GM18909 (cell line): Measurements from ENCODE around the gene BAHD1.
"Not testable (repeated sequence)": the region's sequence is repeated elsewhere in the genome, so short reads cannot be mapped to it uniquely, and the experiment has no call there.

Experiments used
- ATAC-seq: cut with Tn5 transposase; IDR thresholded peaks from one replicate; pipeline ENCODE4 v1.9.1; 2021; ENCODE audit warnings: mild to moderate bottlenecking; ENCODE audit not compliant: unreplicated experiment, poor library complexity

The BAHD1 gene

GRCh38 chr15:40443255-40443654 lies 2.5 kb downstream of the BAHD1 start:
- no peak for ATAC-seq

DNA sequence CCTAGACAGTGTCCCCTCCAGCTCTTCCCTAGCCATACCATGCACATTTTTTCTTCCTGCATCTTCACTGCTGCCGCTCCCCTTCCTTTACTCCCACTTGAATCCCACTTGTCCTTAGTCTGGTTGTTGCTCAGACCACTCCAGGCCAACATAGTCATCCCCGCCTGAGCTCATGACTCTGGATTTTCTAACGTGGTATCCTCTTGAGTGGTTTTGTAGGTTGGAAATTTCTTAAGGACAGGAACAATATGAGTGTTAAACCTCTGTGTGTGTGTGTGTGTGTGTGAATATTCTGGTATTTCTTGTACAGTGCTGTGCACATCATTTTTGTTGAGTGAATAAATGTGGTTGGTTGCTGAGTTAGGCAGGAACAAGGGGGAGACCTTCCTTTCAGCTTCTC lies 3.1 kb downstream of the BAHD1 start:
- ATAC-seq = no peak

DNA sequence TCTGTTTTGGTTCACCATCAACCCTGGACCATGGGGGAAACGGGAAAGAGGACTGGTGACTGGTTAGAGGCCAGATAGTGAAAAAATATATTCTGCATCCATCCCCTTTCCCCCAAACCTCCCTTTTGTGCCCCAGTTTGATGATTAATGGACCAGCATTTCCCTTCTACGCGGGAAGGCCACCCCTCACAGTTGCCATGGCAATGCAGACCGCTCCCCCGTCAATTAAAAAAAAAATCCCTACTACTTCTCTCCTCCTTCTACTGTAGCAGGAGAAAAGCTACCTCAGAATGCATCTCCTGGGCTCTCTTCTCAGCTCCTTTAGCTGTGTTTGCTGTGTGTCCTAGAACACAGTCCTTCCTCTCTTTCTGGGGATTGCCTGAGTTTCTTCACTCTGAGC lies 4.0 kb downstream of the BAHD1 start:
- ATAC-seq = no peak

- no peak for ATAC-seq
These were observed 4.7 kb downstream of the BAHD1 start for GRCh38 chr15:40445421-40445922.

DNA sequence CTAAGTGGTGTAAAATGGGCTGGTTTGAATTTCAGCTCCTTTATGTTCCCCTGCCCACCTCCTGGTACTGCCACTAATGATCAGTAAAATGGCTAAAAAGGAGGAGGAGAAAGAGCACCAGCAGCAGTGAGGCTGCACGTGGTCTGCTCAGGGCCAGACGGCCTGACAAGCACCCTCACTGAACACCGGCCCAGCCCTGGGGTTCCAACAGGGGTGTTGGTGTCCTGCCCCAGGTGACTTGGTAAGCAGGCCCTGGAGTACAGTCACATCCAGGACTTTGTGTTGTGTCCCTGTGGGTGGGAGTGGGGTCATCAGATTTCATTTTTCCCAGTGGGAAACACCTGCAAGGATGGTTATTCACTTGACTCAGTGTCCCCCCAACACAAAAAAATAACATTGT lies 5.4 kb downstream of the BAHD1 start:
- no peak for ATAC-seq

GRCh38 chr15:40448354-40448753 lies 7.6 kb downstream of the BAHD1 start:
- ATAC-seq = no peak

- no peak for ATAC-seq
These were observed 8.5 kb downstream of the BAHD1 start for GRCh38 chr15:40449275-40449674.

DNA sequence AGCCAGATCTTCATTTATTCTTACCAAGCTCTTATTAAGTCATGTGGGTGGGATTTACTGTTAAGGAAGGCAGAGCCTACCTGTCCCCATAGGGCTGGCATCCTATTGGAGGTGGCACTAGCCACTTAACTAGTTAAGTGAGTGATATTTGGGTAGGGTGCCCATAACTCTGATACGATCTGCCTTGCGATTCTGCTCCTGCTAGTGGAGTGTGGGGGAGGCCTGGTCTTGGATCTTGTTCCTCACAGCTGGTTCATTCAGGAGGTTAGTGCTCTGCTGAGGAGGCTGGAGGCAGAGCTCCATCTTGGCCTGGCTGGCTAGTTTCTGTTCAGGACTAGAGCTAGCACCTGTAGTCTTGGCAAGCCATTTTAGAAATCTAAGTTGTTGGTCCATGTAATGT lies 9.3 kb downstream of the BAHD1 start:
- ATAC-seq = no peak

GRCh38 chr15:40451527-40452158 lies 10.9 kb downstream of the BAHD1 start:
- no peak for ATAC-seq

GRCh38 chr15:40452296-40453090 lies 11.7 kb downstream of the BAHD1 start:
- peak; percentile 74 for ATAC-seq

- ATAC-seq = not testable (repeated sequence)
These were observed 13.2 kb downstream of the BAHD1 start for GRCh38 chr15:40453941-40454340.

DNA sequence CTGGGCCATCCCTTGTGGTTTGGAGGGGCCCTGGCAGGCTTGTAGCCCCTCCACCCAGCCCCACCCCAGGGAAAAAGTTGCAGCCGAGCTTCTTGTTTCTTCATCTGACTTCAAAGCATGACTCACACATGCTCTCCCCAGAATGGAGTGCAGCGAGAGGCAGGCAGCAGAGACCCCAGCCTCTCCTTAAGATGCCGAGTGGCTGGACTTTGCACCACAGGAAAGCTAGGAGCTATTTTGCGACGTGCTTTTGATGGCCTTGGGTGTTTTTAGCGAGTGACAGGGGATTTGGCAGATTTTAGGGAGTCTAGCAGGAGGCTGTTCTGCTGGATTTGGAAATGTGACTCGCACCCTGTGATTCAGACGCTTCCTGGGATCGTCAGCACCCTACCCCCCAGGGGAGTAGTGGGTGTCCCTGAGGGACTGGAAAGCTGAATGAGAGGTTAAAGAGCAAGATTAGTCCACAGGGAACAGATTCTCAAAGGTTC lies 14.2 kb downstream of the BAHD1 start:
- ATAC-seq = no peak

DNA sequence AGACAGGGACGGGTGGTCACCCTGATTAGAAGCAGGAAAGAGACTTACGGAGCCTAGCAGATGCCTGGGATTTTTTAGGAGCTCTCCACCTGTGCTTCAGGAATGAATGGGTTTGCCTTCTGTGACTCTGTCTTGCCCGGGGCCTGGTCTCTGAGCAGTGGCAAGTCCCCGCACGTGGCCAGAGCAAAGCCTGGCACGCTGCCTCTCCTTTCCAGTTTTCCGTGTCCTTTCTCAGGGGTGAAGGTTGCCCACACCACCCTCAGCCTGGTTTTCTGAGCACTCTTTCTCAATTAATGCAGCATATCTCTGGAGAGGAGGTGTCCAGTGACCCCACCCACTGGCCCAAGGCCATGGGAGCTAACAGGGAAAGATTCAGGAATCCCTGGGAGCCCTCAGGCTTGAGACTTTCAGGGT lies 15.6 kb downstream of the BAHD1 start:
- no peak for ATAC-seq

DNA sequence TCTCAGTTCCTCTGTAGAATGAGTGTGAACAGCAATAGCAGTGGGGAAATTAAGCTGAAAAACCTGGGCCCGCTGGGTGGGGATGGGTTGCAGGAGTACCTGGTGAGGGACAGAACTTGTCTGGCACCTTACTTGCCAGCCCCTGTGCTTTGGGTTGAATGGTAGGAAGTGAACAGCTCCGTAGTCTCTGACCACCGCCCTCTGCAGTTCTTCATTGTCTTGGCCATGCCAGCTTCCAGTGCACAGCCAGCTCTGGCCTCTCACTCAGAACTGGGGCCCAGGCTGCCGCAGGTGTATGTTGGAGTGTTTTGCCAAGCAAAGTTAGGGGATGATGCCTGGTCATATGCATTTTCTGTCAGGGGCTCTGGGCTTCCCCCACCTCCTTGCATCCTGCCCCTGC lies 16.0 kb downstream of the BAHD1 start:
- no peak for ATAC-seq

- ATAC-seq = no peak
These were observed 18.0 kb downstream of the BAHD1 start for GRCh38 chr15:40458495-40459371.

GRCh38 chr15:40459391-40460015 lies 18.8 kb downstream of the BAHD1 start:
- ATAC-seq = no peak

DNA sequence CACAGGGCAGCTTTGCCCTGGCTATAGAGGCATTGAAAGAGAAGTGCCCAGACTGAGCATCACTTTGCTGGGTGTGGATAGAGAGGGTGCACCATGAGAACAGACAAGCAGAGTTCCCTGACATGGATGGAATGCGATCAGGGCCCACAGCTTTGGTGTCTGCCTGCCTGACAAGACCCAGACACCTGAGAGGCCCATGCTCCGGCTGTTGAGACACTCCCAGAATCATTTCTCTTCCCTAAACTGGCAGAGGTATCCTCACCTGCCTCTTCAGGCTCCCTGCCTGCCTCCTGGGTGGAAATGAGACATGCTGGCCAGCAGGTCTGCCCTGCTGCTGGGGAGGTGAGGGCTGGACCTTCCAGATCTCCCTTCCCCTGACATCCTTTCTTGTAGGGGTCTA lies 19.7 kb downstream of the BAHD1 start:
- no peak for ATAC-seq

GRCh38 chr15:40461958-40462357 lies 21.2 kb downstream of the BAHD1 start:
- ATAC-seq = no peak

DNA sequence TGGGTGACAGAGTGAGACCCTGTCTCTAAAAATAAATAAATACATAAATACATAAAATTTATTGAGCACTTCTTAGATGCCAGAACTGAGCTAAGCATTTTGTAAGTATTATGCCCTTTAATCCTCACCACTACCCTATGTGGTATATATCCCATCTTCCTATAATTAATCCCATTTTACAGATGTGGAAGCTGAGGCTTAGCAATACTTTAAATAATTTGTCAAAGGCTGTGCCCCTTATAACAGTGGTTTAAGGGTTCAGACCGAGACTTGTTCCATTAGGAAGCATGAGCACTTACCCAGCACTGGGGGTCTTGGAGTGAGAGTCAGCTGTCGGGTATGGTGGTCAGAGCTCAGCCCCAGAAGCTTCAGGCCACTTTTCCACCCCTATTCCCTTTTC lies 22.5 kb downstream of the BAHD1 start:
- ATAC-seq = no peak

DNA sequence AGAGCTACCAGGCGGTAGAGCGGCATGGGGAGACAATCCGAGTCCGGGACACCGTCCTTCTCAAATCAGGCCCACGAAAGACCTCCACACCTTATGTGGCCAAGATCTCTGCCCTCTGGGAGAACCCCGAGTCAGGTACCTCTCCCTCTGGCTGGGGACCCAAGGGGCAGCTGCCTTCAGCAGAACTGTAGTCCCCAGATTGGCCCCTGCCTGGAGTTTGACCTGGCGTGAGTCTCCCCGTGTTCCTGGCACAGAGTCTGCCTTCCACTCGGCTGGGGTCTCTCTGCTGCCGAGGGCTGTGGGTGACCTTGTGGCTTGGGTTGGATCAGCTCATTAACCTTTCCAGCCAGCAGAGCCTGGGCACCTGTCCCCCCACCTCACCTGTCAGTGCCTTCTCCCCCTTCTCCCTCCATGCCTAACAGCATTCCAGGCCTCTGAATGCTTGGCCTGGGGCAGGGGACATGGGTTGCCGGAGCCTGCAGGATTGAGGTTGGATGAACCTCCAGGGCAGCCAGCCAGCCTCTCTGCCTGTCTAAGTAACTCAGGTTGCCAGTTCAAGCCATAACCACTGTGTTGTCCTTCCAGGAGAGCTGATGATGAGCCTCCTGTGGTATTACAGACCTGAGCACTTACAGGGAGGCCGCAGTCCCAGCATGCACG lies 23.3 kb downstream of the BAHD1 start:
- no peak for ATAC-seq
